Ovary (tissue), 3 donors: Measurements from ENCODE around the gene MIGA1.

ENCODE experiments used
- POLR2A ChIP-seq: fragments of 450-650 bp; IDR thresholded peaks from one replicate; pipeline ENCODE4 v1.6.1; 2017; ENCODE audit warnings: antibody characterized with exemption, mild to moderate bottlenecking, moderate library complexity
- TF ChIP-seq, protein P1 (sequence below), 3 donors: fragments of 450-650 bp in 2 of 3; fragments of 200-600 bp in 1 of 3; IDR thresholded peaks; one replicate each; pipeline versions ENCODE4 v1.5.1 to v1.8.0; 2016 to 2022; ENCODE audit warnings: antibody characterized with exemption in 3 of 3, mild to moderate bottlenecking in 1 of 3
- donor health status: DM: no; HTN: no; CAD: no.

DNA sequence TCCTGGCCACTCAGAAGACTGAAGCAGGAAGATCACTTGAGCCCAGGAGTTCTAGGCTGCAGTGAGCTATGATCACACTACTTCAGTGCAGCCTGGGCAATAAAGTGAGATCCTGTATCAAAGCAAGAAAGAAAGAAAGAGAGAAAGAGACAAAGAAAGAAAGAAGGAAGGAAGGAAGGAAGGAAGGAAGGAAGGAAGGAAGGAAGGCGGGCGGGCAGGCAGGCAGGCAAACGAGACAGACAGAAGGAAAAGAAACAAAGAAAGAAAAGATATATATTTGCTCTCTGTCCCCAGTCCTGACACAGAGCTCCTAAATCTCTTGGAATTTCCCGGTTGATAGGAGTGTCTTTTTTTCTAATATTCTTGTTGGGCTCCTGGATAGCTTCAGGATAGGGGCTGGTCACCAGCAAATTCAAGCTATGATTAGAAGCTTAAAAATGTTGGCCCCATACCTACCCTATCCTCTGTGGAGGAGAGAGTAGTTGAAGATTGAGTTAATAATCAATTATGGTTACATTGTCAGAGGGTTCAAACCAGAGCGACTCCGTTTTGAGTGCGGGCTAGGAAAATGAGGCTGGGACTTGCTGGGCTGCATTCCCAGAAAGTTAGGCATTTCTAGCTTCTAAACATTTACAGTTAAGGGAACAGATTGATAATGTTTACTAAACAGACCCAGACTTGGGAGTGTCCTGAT, 3.3 kb upstream of the MIGA1 start:
- no peak for TF ChIP-seq POLR2A
- TF ChIP-seq, protein P1, sequence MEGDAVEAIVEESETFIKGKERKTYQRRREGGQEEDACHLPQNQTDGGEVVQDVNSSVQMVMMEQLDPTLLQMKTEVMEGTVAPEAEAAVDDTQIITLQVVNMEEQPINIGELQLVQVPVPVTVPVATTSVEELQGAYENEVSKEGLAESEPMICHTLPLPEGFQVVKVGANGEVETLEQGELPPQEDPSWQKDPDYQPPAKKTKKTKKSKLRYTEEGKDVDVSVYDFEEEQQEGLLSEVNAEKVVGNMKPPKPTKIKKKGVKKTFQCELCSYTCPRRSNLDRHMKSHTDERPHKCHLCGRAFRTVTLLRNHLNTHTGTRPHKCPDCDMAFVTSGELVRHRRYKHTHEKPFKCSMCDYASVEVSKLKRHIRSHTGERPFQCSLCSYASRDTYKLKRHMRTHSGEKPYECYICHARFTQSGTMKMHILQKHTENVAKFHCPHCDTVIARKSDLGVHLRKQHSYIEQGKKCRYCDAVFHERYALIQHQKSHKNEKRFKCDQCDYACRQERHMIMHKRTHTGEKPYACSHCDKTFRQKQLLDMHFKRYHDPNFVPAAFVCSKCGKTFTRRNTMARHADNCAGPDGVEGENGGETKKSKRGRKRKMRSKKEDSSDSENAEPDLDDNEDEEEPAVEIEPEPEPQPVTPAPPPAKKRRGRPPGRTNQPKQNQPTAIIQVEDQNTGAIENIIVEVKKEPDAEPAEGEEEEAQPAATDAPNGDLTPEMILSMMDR (IDR thresholded peaks at IDR 0.05), result no peak
